Breast epithelium (tissue), 4 donors: ENCODE measurements around the gene SH3BP1. TPM values are rescaled to one million over a fixed set of nuclear protein-coding genes. Genes with fewer than 3 reads are reported as not detected.

Source experiments
- DNase-seq, 2 donors: peaks; one replicate each; pipeline ENCODE4 v3.0.0-alpha.2; 2019; ENCODE audit warnings: low spot score in 2 of 2
- H3K27ac ChIP-seq, 2 donors: fragments of 200-600 bp; sonication (generic) in 1 of 2; one replicate each; pipeline ENCODE4 v1.5.1; 2016 to 2019; ENCODE audit warnings: mild to moderate bottlenecking in 1 of 2
- H3K27me3 ChIP-seq, 2 donors: fragments of 200-600 bp; sonication (generic) in 1 of 2; one replicate each; pipeline versions ENCODE4 v1.5.1 to v1.6.0; 2017 to 2019; ENCODE audit warnings: control low read depth in 1 of 2, mild to moderate bottlenecking in 1 of 2
- H3K36me3 ChIP-seq: fragments of 200-600 bp; one replicate; pipeline ENCODE4 v1.5.1; 2019
- H3K4me1 ChIP-seq, 2 donors: fragments of 200-600 bp; sonication (generic); one replicate each; pipeline ENCODE4 v1.5.1; 2016 to 2019; ENCODE audit warnings: control low read depth in 1 of 2
- H3K4me3 ChIP-seq, 3 donors: fragments of 200-600 bp; sonication (generic); 1 replicate in 2 of 3; 2 replicates in 1 of 3; pipeline ENCODE4 v1.5.1; 2016 to 2019; ENCODE audit warnings: mild to moderate bottlenecking in 3 of 3, moderate library complexity in 2 of 3
- H3K9me3 ChIP-seq, 2 donors: fragments of 200-600 bp; sonication (generic) in 1 of 2; one replicate each; pipeline ENCODE4 v1.5.1; 2016 to 2019; ENCODE audit warnings: control low read depth in 1 of 2
- POLR2A ChIP-seq: fragments of 450-650 bp; IDR thresholded peaks from one replicate; pipeline ENCODE4 v1.6.1; 2016; ENCODE audit warnings: antibody characterized with exemption, mild to moderate bottlenecking, moderate library complexity
- POLR2AphosphoS5 ChIP-seq, 3 donors: sonication (generic); formaldehyde crosslinking; IDR thresholded peaks; one replicate each; pipeline ENCODE4 v1.6.1; 2017; ENCODE audit warnings: antibody characterized with exemption in 3 of 3
- intact Hi-C: fragments of 100-400 bp; cut with DNase I; formaldehyde crosslinking; loops from one replicate; pipeline ENCODE4 v1.15.1; 2023; ENCODE audit warnings: low total_unique reads
- total RNA-seq, 3 donors: library from RNA; depleted of rRNA; stranded (reverse); fragments of >200 nt; gene quantifications; one replicate each; pipeline ENCODE4 v1.1.0, GENCODE V29; 2016
- TF ChIP-seq, protein P1 (sequence below), 3 donors: fragments of 450-650 bp; IDR thresholded peaks; one replicate each; pipeline ENCODE4 v1.5.1; 2016 to 2017; ENCODE audit warnings: antibody characterized with exemption in 3 of 3, mild to moderate bottlenecking in 3 of 3, moderate library complexity in 3 of 3

SH3BP1 gene
- total RNA-seq, 3 donors from 2014 or later = 3.8 to 8.8 (median 7.3) TPM

DNA sequence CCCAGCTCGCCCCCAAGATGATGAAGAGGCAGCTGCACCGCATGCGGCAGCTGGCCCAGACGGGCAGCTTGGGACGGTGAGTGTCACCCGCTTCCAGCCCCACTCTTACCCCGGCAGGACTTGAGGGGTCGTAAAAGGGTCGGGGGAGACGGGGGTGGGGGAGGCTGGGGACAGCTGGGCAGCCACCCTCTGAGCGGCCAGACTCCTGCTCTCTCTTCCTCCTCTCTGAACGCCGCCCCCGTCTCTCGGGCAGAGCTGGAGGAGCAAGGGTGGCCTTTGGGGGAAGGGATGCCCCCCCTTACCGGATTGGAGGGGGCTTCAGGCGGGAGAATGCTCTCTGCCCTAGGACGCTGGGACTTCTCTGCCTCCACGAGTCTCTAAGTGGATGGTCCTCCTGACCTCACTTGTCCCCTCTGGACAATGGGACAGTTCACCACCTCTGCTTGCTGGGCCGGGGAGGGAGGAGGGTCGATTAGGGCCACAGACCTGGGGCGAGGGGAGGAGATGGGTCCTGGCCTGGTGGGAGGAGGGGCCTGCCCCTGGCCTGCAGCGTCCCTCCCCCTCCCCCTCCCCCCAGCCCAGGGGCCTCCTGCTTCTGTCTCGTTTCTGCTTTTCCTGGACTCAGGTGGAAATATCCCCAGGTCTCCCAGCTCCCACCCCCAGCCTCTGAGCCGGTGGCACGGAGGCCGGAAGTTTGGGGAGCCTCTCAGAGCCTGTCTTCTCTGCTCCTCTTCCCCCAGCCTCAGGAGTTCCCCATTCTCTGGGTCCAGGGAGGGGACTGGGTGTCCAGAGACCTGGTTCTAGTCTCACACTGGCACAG, 512 bp downstream of the SH3BP1 start:
- Histone ChIP-seq H3K27ac (peak overlapping the region; percentile 75 to 91), H3K27me3 (no peaks in the 10 kb centered on the region), H3K9me3 (no peaks in the 10 kb centered on the region), H3K4me1 (peaks cover 11 to 20% of the 10 kb centered on the region in 2 donors), H3K36me3 (no peaks in the 10 kb centered on the region), H3K4me3 (peak overlapping the region; percentile 52 to 97 (median 79))
- intact Hi-C loops = loop anchor here (5.0 kb wide), 1 partner anchor 377 kb away; no protein-coding TSS in a partner anchor
- no peak for DNase-seq
- TF ChIP-seq, protein P1, sequence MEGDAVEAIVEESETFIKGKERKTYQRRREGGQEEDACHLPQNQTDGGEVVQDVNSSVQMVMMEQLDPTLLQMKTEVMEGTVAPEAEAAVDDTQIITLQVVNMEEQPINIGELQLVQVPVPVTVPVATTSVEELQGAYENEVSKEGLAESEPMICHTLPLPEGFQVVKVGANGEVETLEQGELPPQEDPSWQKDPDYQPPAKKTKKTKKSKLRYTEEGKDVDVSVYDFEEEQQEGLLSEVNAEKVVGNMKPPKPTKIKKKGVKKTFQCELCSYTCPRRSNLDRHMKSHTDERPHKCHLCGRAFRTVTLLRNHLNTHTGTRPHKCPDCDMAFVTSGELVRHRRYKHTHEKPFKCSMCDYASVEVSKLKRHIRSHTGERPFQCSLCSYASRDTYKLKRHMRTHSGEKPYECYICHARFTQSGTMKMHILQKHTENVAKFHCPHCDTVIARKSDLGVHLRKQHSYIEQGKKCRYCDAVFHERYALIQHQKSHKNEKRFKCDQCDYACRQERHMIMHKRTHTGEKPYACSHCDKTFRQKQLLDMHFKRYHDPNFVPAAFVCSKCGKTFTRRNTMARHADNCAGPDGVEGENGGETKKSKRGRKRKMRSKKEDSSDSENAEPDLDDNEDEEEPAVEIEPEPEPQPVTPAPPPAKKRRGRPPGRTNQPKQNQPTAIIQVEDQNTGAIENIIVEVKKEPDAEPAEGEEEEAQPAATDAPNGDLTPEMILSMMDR (IDR thresholded peaks at IDR 0.05) = no peak
- no peak for TF ChIP-seq POLR2A
- TF ChIP-seq POLR2AphosphoS5 (IDR thresholded peaks at IDR 0.05) = no peak

DNA sequence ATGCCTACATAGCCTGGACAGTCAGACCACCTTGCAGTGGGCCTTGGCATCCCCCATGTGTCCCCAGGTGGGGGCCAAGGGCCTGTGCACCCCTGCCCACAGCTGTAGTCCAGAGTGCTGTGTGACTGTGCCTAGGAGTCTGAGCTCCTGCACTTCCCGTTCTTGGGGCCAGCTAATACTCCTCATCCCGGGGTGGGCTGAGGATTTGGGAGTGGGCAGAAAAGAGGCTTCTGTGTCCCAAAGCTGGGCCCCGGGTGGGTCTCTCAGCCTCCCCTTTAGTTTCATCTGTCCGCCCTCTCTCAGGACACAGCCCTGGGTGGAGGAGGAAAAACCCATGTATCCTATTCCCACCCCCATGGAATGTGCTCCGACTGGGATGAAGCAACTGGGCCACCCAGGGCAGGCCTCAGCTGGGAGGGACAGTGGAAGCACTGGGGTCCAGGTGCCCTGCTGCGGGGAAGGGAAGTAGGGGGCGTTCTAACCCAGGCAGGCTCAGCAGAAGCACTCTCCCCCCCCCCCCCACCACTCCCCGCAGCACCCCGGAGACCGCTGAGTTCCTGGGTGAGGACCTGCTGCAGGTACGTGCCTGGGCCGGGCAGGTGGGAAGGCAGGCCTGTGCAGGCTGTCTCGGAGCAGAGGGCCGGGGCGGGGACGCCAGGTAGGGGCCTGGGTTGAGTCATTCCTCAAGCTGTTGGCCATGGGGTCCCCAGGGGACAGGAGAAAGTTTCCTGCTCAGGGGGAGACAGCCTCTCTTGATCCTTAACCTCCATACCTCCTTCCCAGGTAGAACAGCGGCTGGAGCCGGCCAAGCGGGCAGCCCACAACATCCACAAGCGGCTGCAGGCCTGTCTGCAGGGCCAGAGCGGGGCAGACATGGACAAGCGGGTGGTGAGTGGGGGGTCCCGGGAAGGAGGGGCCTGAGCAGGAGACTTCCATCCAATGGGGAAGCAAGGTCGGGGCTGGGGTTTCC, 1.4 kb downstream of the SH3BP1 start:
- TF ChIP-seq POLR2AphosphoS5 (IDR thresholded peaks at IDR 0.05) (no peak), POLR2A (no peak)
- TF ChIP-seq, protein P1 (IDR thresholded peaks at IDR 0.05) = no peak
- DNase-seq = no peak
- H3K9me3 ChIP-seq = no peaks in the 10 kb centered on the region
- H3K4me3 ChIP-seq = peak overlapping the region; percentile 52 to 97 (median 79)
- H3K36me3 ChIP-seq = no peaks in the 10 kb centered on the region
- peaks cover 8 to 20% of the 10 kb centered on the region in 2 donors for H3K4me1 ChIP-seq
- H3K27me3 ChIP-seq = no peaks in the 10 kb centered on the region
- peak overlapping the region; percentile 75 to 91 for H3K27ac ChIP-seq
- intact Hi-C loops = loop anchor here (5.0 kb wide), 1 partner anchor 376 kb away; no protein-coding TSS in a partner anchor

DNA sequence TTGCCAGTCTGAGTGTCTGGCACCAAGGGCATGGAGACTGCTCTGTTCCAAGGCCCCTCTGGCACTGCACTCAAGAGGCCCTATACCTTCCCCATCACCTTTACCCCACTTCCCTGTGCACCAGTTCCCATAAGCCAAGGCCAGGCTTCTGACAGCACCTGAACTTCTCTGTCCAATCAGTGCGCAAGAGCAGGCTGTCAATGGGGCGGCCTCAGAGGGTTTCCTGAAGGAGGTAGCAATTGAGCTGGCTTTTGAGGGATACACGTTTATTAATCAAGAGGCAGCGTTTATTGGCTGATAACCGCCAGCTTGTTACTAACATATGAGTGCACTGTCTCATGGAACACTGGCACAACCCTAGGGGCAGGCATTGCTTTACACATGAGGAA, 2.1 kb downstream of the SH3BP1 start:
- no peak for DNase-seq
- H3K27ac ChIP-seq = peak overlapping the region in 1 of 2 donors; percentile 91

DNA sequence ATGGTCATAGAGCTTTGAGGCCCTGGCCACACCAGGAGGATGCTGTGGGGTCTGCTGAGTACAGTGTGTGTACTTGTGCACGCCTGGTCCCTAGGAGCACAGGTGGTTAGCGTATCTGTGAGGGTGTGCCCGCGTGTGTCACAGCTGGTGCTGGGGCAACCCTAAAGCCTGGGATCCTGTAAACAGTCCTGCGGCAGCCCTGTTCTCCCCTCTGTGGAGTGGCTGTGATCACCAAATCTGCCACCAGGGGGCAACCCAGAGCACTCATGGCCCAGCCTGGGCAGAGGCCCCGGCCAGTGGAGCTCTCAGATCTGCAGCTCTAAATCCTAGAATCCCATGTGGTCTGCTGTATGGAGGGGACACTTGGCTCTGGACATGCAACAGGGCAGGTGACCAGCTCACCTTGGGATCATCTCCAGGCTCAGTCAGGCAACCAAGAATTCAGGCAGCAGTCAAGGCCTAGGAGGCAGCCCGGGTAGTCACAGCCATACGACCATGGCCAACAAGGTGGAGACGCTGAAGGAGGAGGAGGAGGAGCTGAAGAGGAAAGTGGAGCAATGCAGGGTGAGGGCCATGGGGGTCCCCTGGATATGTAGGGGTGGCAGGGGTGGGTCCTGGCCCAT, 3.9 kb downstream of the SH3BP1 start:
- Histone ChIP-seq H3K27me3 (no peaks in the 10 kb centered on the region), H3K27ac (peak overlapping the region in 1 of 2 donors; percentile 55), H3K9me3 (no peaks in the 10 kb centered on the region), H3K4me1 (peaks cover 8 to 20% of the 10 kb centered on the region in 2 donors), H3K4me3 (no peak overlapping the region), H3K36me3 (no peaks in the 10 kb centered on the region)
- TF ChIP-seq POLR2A = no peak
- TF ChIP-seq, protein P1 (IDR thresholded peaks at IDR 0.05) = peak; percentile 85 to 93 (median 92)
- intact Hi-C loops = loop anchor here (5.0 kb wide), 1 partner anchor 374 kb away; no protein-coding TSS in a partner anchor
- peak; percentile 69 to 89 for DNase-seq

More for the DNA sequence above, 2.1 kb downstream of the SH3BP1 start:
- peaks cover 8 to 20% of the 10 kb centered on the region in 2 donors for H3K4me1 ChIP-seq
- no peaks in the 10 kb centered on the region for H3K36me3 ChIP-seq
- no peak for TF ChIP-seq POLR2A
- TF ChIP-seq, protein P1 (IDR thresholded peaks at IDR 0.05) = no peak
- TF ChIP-seq POLR2AphosphoS5 (IDR thresholded peaks at IDR 0.05) = no peak
- no peaks in the 10 kb centered on the region for H3K27me3 ChIP-seq
- H3K4me3 ChIP-seq = peak overlapping the region in 1 of 3 donors; percentile 97
- intact Hi-C loops = loop anchor here (5.0 kb wide), 1 partner anchor 376 kb away; no protein-coding TSS in a partner anchor
- no peaks in the 10 kb centered on the region for H3K9me3 ChIP-seq
